ENCODE data around the gene MMP8. TPM values are rescaled to one million over a fixed set of nuclear protein-coding genes. Genes with fewer than 3 reads are reported as not detected.

The MMP8 gene
- total RNA-seq, 1 experiment from 2014 or later: not detected

DNA sequence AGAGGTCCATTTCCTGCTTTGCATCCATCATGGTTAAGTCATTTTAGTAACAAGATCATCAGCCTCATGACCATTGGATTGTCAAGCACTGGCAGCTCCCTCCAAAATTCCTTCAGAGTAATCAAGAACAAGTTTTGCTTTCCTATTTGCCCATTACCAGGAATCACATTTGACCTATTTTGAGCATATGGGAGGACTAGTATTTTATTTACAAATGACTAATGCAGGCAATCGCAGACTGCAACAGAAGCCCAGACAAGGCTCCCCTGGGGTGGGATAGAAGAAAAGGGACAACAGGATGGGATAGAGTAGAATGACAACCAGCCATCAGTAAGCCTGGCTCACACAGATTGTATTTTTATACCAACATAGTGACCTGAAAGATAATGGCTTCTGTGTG lies 46.6 kb upstream of the MMP8 start:
- no TSS peak for BruUV-seq (replicated peaks)
- no peak overlapping the region for H2AFZ ChIP-seq (ENCODE audit: low read length)
- H3K9me3 ChIP-seq (ENCODE audit: low read length): no peaks in the 10 kb centered on the region
- peak; percentile 51; the same call in 1 of the 2 replicates for ATAC-seq
- no peaks in the 10 kb centered on the region for H3K27me3 ChIP-seq (ENCODE audit: low read length)
- no peaks in the 10 kb centered on the region for H3K9me2 ChIP-seq (replicated peaks; ENCODE audit: low read length)
- TF ChIP-seq, protein P1, sequence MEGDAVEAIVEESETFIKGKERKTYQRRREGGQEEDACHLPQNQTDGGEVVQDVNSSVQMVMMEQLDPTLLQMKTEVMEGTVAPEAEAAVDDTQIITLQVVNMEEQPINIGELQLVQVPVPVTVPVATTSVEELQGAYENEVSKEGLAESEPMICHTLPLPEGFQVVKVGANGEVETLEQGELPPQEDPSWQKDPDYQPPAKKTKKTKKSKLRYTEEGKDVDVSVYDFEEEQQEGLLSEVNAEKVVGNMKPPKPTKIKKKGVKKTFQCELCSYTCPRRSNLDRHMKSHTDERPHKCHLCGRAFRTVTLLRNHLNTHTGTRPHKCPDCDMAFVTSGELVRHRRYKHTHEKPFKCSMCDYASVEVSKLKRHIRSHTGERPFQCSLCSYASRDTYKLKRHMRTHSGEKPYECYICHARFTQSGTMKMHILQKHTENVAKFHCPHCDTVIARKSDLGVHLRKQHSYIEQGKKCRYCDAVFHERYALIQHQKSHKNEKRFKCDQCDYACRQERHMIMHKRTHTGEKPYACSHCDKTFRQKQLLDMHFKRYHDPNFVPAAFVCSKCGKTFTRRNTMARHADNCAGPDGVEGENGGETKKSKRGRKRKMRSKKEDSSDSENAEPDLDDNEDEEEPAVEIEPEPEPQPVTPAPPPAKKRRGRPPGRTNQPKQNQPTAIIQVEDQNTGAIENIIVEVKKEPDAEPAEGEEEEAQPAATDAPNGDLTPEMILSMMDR (conservative IDR thresholded peaks at IDR 0.05; ENCODE audit: low read depth, low read length): no peak
- TF ChIP-seq EZH2phosphoT487 (IDR thresholded peaks at IDR 0.05; ENCODE audit: borderline replicate concordance, low read length) (no peak), EZH2 (IDR thresholded peaks at IDR 0.05; ENCODE audit: low read length, unreplicated experiment) (no peak)
- peak; percentile 67 for DNase-seq
- H3K9ac ChIP-seq (ENCODE audit: low read length): no peak overlapping the region
- H3F3A ChIP-seq (ENCODE audit: low read length, unreplicated experiment): no peaks in the 10 kb centered on the region
- H4K20me1 ChIP-seq (ENCODE audit: low read length): no peaks in the 10 kb centered on the region
- H3K4me2 ChIP-seq (ENCODE audit: low read length): peak overlapping the region; percentile 32
- H3K4me3 ChIP-seq (ENCODE audit: low read length): no peak overlapping the region
- intact Hi-C loops (cut with micrococcal nuclease): no loop called here
- H3K27ac ChIP-seq (ENCODE audit: low read length): no peak overlapping the region
- H3K36me3 ChIP-seq (ENCODE audit: low read depth, low read length): no peaks in the 10 kb centered on the region
- H3K4me1 ChIP-seq (ENCODE audit: insufficient read depth, low read length): peaks cover 23% of the 10 kb centered on the region
- H3K79me2 ChIP-seq (ENCODE audit: low read length): no peaks in the 10 kb centered on the region
- ChIA-PET POLR2A (ENCODE audit: unreplicated experiment) (no interaction called here), CTCF (no interaction called here)

DNA sequence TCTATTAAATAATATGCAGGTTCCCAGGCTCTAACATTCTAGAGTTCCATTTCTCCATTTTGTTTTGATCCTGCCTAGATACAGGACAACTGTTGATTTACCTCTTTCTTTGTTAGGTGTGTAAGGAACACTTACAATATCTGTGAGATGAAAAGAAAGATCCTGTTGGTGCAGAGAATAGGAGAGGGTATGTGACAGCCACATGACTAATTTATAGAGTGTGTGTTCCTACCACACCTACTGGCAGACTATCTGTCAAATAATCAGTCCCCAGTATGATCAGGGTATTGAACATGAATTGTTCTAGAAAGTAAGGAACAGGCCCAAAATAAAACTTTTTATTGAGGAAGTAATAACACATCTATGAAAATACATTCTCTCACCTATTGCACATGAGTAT lies 45.4 kb upstream of the MMP8 start:
- Histone ChIP-seq H3F3A (ENCODE audit: low read length, unreplicated experiment) (no peaks in the 10 kb centered on the region), H2AFZ (ENCODE audit: low read length) (no peak overlapping the region), H3K9ac (ENCODE audit: low read length) (no peak overlapping the region), H3K4me3 (ENCODE audit: low read length) (no peak overlapping the region), H3K27ac (ENCODE audit: low read length) (no peak overlapping the region), H3K9me3 (ENCODE audit: low read length) (no peaks in the 10 kb centered on the region), H3K27me3 (ENCODE audit: low read length) (no peaks in the 10 kb centered on the region), H3K9me2 (replicated peaks; ENCODE audit: low read length) (no peaks in the 10 kb centered on the region), H4K20me1 (ENCODE audit: low read length) (no peaks in the 10 kb centered on the region), H3K4me1 (ENCODE audit: insufficient read depth, low read length) (peaks cover 23% of the 10 kb centered on the region), H3K36me3 (ENCODE audit: low read depth, low read length) (no peaks in the 10 kb centered on the region), H3K79me2 (ENCODE audit: low read length) (no peaks in the 10 kb centered on the region), H3K4me2 (ENCODE audit: low read length) (peak overlapping the region; percentile 9; the same call in 1 of the 2 replicates)
- POLR2A ChIA-PET (ENCODE audit: unreplicated experiment): no interaction called here
- peak; percentile 37 for DNase-seq
- ATAC-seq: peak; percentile 88
- CTCF ChIA-PET: no interaction called here
- no TSS peak for BruUV-seq (replicated peaks)
- intact Hi-C loops (cut with micrococcal nuclease): no loop called here
- TF ChIP-seq, protein P1 (conservative IDR thresholded peaks at IDR 0.05; ENCODE audit: low read depth, low read length): no peak
- TF ChIP-seq EZH2phosphoT487 (IDR thresholded peaks at IDR 0.05; ENCODE audit: borderline replicate concordance, low read length): no peak
- TF ChIP-seq EZH2 (IDR thresholded peaks at IDR 0.05; ENCODE audit: low read length, unreplicated experiment): no peak

DNA sequence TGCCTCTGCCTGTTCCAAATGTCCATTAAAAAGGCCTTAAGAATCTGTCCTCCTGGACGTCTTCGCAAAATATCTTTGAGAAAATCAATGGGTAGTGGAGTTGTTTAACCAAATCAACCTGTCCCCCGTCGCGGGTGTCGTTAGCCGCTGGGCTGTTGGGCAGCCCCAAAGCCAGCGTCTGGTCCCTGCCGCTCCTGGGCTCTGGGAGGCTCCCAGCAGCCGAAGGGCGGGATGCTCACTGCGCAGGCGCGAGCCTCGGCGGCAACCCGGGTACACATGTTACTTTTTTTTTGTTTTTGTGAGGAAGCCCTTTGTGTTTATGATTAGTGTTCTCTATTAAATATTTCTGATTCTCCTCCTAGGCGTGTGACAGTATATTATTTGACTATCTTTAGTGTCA lies 43.0 kb upstream of the MMP8 start:
- Histone ChIP-seq H4K20me1 (ENCODE audit: low read length) (no peaks in the 10 kb centered on the region), H3K79me2 (ENCODE audit: low read length) (no peaks in the 10 kb centered on the region), H3K4me2 (ENCODE audit: low read length) (no peak overlapping the region), H3K36me3 (ENCODE audit: low read depth, low read length) (no peaks in the 10 kb centered on the region), H3K4me1 (ENCODE audit: insufficient read depth, low read length) (peaks cover 37% of the 10 kb centered on the region), H3K9ac (ENCODE audit: low read length) (no peak overlapping the region), H3F3A (ENCODE audit: low read length, unreplicated experiment) (no peaks in the 10 kb centered on the region), H3K4me3 (ENCODE audit: low read length) (no peak overlapping the region), H3K27ac (ENCODE audit: low read length) (no peak overlapping the region), H2AFZ (ENCODE audit: low read length) (no peak overlapping the region), H3K9me2 (replicated peaks; ENCODE audit: low read length) (no peaks in the 10 kb centered on the region), H3K9me3 (ENCODE audit: low read length) (no peaks in the 10 kb centered on the region), H3K27me3 (ENCODE audit: low read length) (no peaks in the 10 kb centered on the region)
- ATAC-seq (no peak), DNase-seq (no peak)
- ChIA-PET CTCF (no interaction called here), POLR2A (ENCODE audit: unreplicated experiment) (no interaction called here)
- intact Hi-C loops (cut with micrococcal nuclease): no loop called here
- BruUV-seq (replicated peaks): no TSS peak
- TF ChIP-seq EZH2phosphoT487 (IDR thresholded peaks at IDR 0.05; ENCODE audit: borderline replicate concordance, low read length): no peak
- TF ChIP-seq, protein P1 (conservative IDR thresholded peaks at IDR 0.05; ENCODE audit: low read depth, low read length): no peak

All from PC-3 (cell line).